ENCODE measurements around the gene CDCA5.
"Not testable (repeated sequence)": the region's sequence is repeated elsewhere in the genome, so short reads cannot be mapped to it uniquely, and the experiment has no call there.

Gene CDCA5

GRCh38 chr11:65118891-65119669 is 35.2 kb upstream of the CDCA5 start:
- DNase-seq (ENCODE audit: low read depth) = not testable (repeated sequence)

- DNase-seq (ENCODE audit: low read depth) = no peak
Measured at GRCh38 chr11:65118097-65118837, 34.4 kb upstream of the CDCA5 start.

GRCh38 chr11:65117206-65118096 is 33.6 kb upstream of the CDCA5 start, which contains the start of gene ZNHIT2:
Gene ZNHIT2, minus strand, starts transcription at chr11:65117701. Its CDS starts 48 bp downstream, at chr11:65117653.
- no peak for DNase-seq (ENCODE audit: low read depth)

GRCh38 chr11:65116370-65117205 is 32.7 kb upstream of the CDCA5 start:
- no peak for DNase-seq (ENCODE audit: low read depth)

- no peak for DNase-seq (ENCODE audit: low read depth)
Measured at GRCh38 chr11:65115361-65116082, 31.7 kb upstream of the CDCA5 start.

GRCh38 chr11:65114538-65115171 is 30.8 kb upstream of the CDCA5 start:
- no peak for DNase-seq (ENCODE audit: low read depth)

- DNase-seq (ENCODE audit: low read depth) = no peak
Measured at GRCh38 chr11:65113839-65114238, 30.0 kb upstream of the CDCA5 start.

- no peak for DNase-seq (ENCODE audit: low read depth)
Measured at GRCh38 chr11:65113361-65113756, 29.5 kb upstream of the CDCA5 start.

GRCh38 chr11:65112546-65113360 is 28.9 kb upstream of the CDCA5 start:
- DNase-seq (ENCODE audit: low read depth) = no peak

GRCh38 chr11:65111744-65112545 is 28.1 kb upstream of the CDCA5 start, which contains the start of gene TM7SF2:
Gene TM7SF2, plus strand, starts transcription at chr11:65111872. Its CDS starts 144 bp downstream, at chr11:65112016.
- DNase-seq (ENCODE audit: low read depth) = no peak

GRCh38 chr11:65111159-65111743 is 27.4 kb upstream of the CDCA5 start:
- no peak for DNase-seq (ENCODE audit: low read depth)

GRCh38 chr11:65110354-65110861 is 26.6 kb upstream of the CDCA5 start:
- DNase-seq (ENCODE audit: low read depth) = no peak

- DNase-seq (ENCODE audit: low read depth) = no peak
Measured at GRCh38 chr11:65109231-65110198, 25.7 kb upstream of the CDCA5 start.

- no peak for DNase-seq (ENCODE audit: low read depth)
Measured at GRCh38 chr11:65108469-65109123, 24.8 kb upstream of the CDCA5 start.

- no peak for DNase-seq (ENCODE audit: low read depth)
Measured at GRCh38 chr11:65107751-65108468, 24.1 kb upstream of the CDCA5 start.

Measured in non-pigmented ciliary epithelial cell (primary cell).